HCT116 (cell line): ENCODE measurements around the gene PLEKHA6. TPM values are rescaled to one million over a fixed set of nuclear protein-coding genes. Genes with fewer than 3 reads are reported as not detected.

ENCODE experiments used
- ATAC-seq: fragments of 200-7000 bp; cut with Tn5 transposase; 2 replicates; pipeline ENCODE4 v1.9.1; 2020; ENCODE audit warnings: mild to moderate bottlenecking, moderate library complexity
- BruUV-seq: library from RNA; stranded (reverse); fragments of 400-500 nt; replicated peaks from 2 replicates; lab custom pipeline; 2021; lab: Mats Ljungman, UMichigan
- CTCF ChIA-PET: fragments of 300-600 bp; sonication (Branson Sonifier 250); formaldehyde crosslinking; loops from one replicate; lab custom pipeline; 2021; ENCODE audit warnings: antibody characterized with exemption; lab: Charles Lee
- POLR2A ChIA-PET: fragments of 300-600, 350-600 bp; sonication (Branson Sonifier 250); formaldehyde crosslinking; loops from one replicate; lab custom pipeline; 2021; ENCODE audit warnings: antibody characterized with exemption; lab: Charles Lee
- RAD21 ChIA-PET, 2 experiments: fragments of 300-600 bp; sonication (Branson Sonifier 250); formaldehyde crosslinking; loops; one replicate each; lab custom pipeline; 2023; ENCODE audit warnings: low total read pairs in 2 of 2; ENCODE audit not compliant: uncharacterized antibody in 2 of 2, unreplicated experiment in 2 of 2, low non-redundant PET in 1 of 2; lab: Charles Lee
- DNase-seq: peaks from one replicate; pipeline ENCODE4 v3.0.0-alpha.2; 2010; ENCODE audit warnings: low read depth, low spot score
- H2AFZ ChIP-seq: fragments of 200-600 bp; shearing (Covaris generic), sonication (generic); 2 replicates; pipeline ENCODE4 v1.6.1; 2017; ENCODE audit warnings: low read depth, mixed run types, mixed read lengths, antibody characterized with exemption, low read length; ENCODE audit not compliant: poor library complexity, severe bottlenecking
- H3K27ac ChIP-seq: 2 replicates; pipeline ENCODE4 v1.5.1; 2012; ENCODE audit warnings: low read depth, low read length
- H3K27me3 ChIP-seq: fragments of 200-600 bp; sonication (generic); 2 replicates; pipeline ENCODE4 v1.6.1; 2016; ENCODE audit warnings: mixed run types, low read length, mixed read lengths; ENCODE audit not compliant: insufficient read depth
- H3K36me3 ChIP-seq, 2 experiments: fragments of 200-500 bp in 1 of 2; fragments of 200-600 bp in 1 of 2; sonication (Bioruptor generic) in 1 of 2; sonication (generic) in 1 of 2; 2 replicates each; pipeline versions ENCODE4 v1.5.1 to v1.6.1; 2014 to 2016; ENCODE audit warnings: low read length in 2 of 2, inconsistent platforms in 1 of 2, mixed read lengths in 1 of 2, mixed run types in 1 of 2; ENCODE audit not compliant: insufficient read depth in 2 of 2, control insufficient read depth in 1 of 2
- H3K4me1 ChIP-seq, 2 experiments: fragments of 200-600 bp in 1 of 2; sonication (generic) in 1 of 2; 2 replicates each; pipeline versions ENCODE4 v1.5.1 to v1.6.1; 2012 to 2017; ENCODE audit warnings: low read length in 2 of 2, inconsistent platforms in 1 of 2, mild to moderate bottlenecking in 1 of 2, mixed read lengths in 1 of 2, mixed run types in 1 of 2, moderate library complexity in 1 of 2; ENCODE audit not compliant: insufficient read depth in 2 of 2, control insufficient read depth in 1 of 2
- H3K4me2 ChIP-seq: fragments of 200-600 bp; sonication (generic); 2 replicates; pipeline ENCODE4 v1.6.1; 2017; ENCODE audit warnings: mixed run types, low read length, mixed read lengths
- H3K4me3 ChIP-seq, 2 experiments: fragments of 200-600 bp in 1 of 2; sonication (generic) in 1 of 2; replicated peaks in 1 of 2; 2 replicates each; pipeline ENCODE4 v1.5.1; 2011 to 2016; ENCODE audit warnings: low read length in 2 of 2, control low read depth in 1 of 2, low read depth in 1 of 2, mild to moderate bottlenecking in 1 of 2, mixed read lengths in 1 of 2, mixed run types in 1 of 2
- H3K79me2 ChIP-seq: fragments of 200-600 bp; sonication (generic); 2 replicates; pipeline ENCODE4 v1.6.1; 2017; ENCODE audit warnings: mild to moderate bottlenecking, mixed run types, low read length, moderate library complexity, mixed read lengths; ENCODE audit not compliant: insufficient read depth
- H3K9ac ChIP-seq: fragments of 200-600 bp; sonication (generic); 2 replicates; pipeline ENCODE4 v1.6.1; 2016; ENCODE audit warnings: low read length, mixed read lengths
- H3K9me2 ChIP-seq: fragments of 200-600 bp; sonication (generic), shearing (Covaris generic); 2 replicates; pipeline ENCODE4 v1.6.1; 2017; ENCODE audit warnings: mixed run types, mild to moderate bottlenecking, moderate library complexity; ENCODE audit not compliant: insufficient read depth
- H3K9me3 ChIP-seq, 2 experiments: fragments of 200-500 bp in 1 of 2; fragments of 200-600 bp in 1 of 2; sonication (Bioruptor generic) in 1 of 2; sonication (generic) in 1 of 2; 2 replicates each; pipeline ENCODE4 v1.6.1; 2014 to 2017; ENCODE audit warnings: low read length in 2 of 2, mixed read lengths in 2 of 2, inconsistent platforms in 1 of 2, low read depth in 1 of 2, mild to moderate bottlenecking in 1 of 2, mixed run types in 1 of 2, moderate library complexity in 1 of 2; ENCODE audit not compliant: control insufficient read depth in 1 of 2, insufficient read depth in 1 of 2
- H4K20me1 ChIP-seq: fragments of 200-600 bp; sonication (generic), shearing (Covaris generic); 2 replicates; pipeline ENCODE4 v1.6.1; 2017; ENCODE audit warnings: mixed run types, mild to moderate bottlenecking, moderate library complexity; ENCODE audit not compliant: insufficient read depth
- CBX3 ChIP-seq: IDR thresholded peaks from 2 replicates; pipeline ENCODE4 v1.6.1; 2012; ENCODE audit warnings: low read depth
- CEBPB ChIP-seq: IDR thresholded peaks from 2 replicates; pipeline ENCODE4 v1.6.1; 2012; ENCODE audit warnings: low read depth
- EGR1 ChIP-seq: IDR thresholded peaks from 2 replicates; pipeline ENCODE4 v1.6.1; 2012; ENCODE audit warnings: low read depth
- POLR2A ChIP-seq: IDR thresholded peaks from 2 replicates; pipeline ENCODE4 v1.7.0; 2011; ENCODE audit warnings: borderline replicate concordance; ENCODE audit not compliant: insufficient read depth, insufficient read length; ENCODE audit errors: extremely low read depth
- TCF7L2 ChIP-seq: IDR thresholded peaks from 2 replicates; pipeline ENCODE4 v1.7.0; 2011; ENCODE audit warnings: borderline replicate concordance, inconsistent platforms; ENCODE audit not compliant: insufficient read depth, insufficient read length; ENCODE audit errors: extremely low read depth
- ZBTB33 ChIP-seq: IDR thresholded peaks from 2 replicates; pipeline ENCODE4 v1.6.1; 2011; ENCODE audit warnings: mild to moderate bottlenecking, low read length, moderate library complexity; ENCODE audit not compliant: insufficient replicate concordance; ENCODE audit errors: extremely low read depth
- intact Hi-C: fragments of 100-400 bp; cut with micrococcal nuclease; formaldehyde crosslinking; loops from 2 replicates; pipeline ENCODE4 v1.10.0; 2022
- total RNA-seq: library from RNA; stranded (reverse); gene quantifications from one replicate; pipeline ENCODE4 v1.2.1, GENCODE V29; 2021; ENCODE audit not compliant: unreplicated experiment

PLEKHA6 gene
- total RNA-seq, 1 experiment from 2014 or later: 13.1 TPM

GRCh38 chr1:204255225-204255624 is 104.5 kb downstream of the PLEKHA6 start:
- Histone ChIP-seq H2AFZ (no peak overlapping the region), H3K4me1 (no peaks in the 10 kb centered on the region), H3K79me2 (no peaks in the 10 kb centered on the region), H4K20me1 (no peaks in the 10 kb centered on the region), H3K4me2 (no peak overlapping the region), H3K27me3 (no peaks in the 10 kb centered on the region), H3K36me3 (no peaks in the 10 kb centered on the region; a peak in 1 of 4 replicates), H3K9ac (no peak overlapping the region), H3K27ac (no peak overlapping the region), H3K9me2 (no peaks in the 10 kb centered on the region), H3K4me3 (no peak overlapping the region), H3K9me3 (no peaks in the 10 kb centered on the region)
- intact Hi-C loops: loop anchor here (5.0 kb wide), 1 partner anchor 93 kb away; no protein-coding TSS in a partner anchor
- no peak for TF ChIP-seq EGR1
- TF ChIP-seq CEBPB: no peak
- TF ChIP-seq CBX3: no peak
- no peak for TF ChIP-seq POLR2A
- no peak for TF ChIP-seq ZBTB33
- TF ChIP-seq TCF7L2: no peak
- POLR2A ChIA-PET: no interaction called here
- DNase-seq (no peak), ATAC-seq (no peak)
- BruUV-seq: no TSS peak
- RAD21 ChIA-PET: no interaction called here
- CTCF ChIA-PET: interaction anchor here (1.2 kb wide), 1 partner anchor 143 kb away, joined by 4 read pairs; no protein-coding TSS in a partner anchor

GRCh38 chr1:204254031-204254661 is 105.6 kb downstream of the PLEKHA6 start:
- Histone ChIP-seq H3K4me1 (no peaks in the 10 kb centered on the region), H3K9me3 (no peaks in the 10 kb centered on the region), H4K20me1 (no peaks in the 10 kb centered on the region), H3K36me3 (no peaks in the 10 kb centered on the region; a peak in 1 of 4 replicates), H3K4me2 (no peak overlapping the region), H2AFZ (no peak overlapping the region), H3K9me2 (no peaks in the 10 kb centered on the region), H3K4me3 (no peak overlapping the region), H3K27ac (no peak overlapping the region), H3K79me2 (no peaks in the 10 kb centered on the region), H3K27me3 (no peaks in the 10 kb centered on the region), H3K9ac (no peak overlapping the region)
- DNase-seq: no peak
- RAD21 ChIA-PET: no interaction called here
- ATAC-seq: no peak
- no TSS peak for BruUV-seq
- no peak for TF ChIP-seq TCF7L2
- CTCF ChIA-PET: interaction anchor here (1.2 kb wide), 1 partner anchor 144 kb away, joined by 4 read pairs; no protein-coding TSS in a partner anchor
- POLR2A ChIA-PET: no interaction called here
- intact Hi-C loops: no loop called here
